Uterine smooth muscle cell (primary cell): ENCODE results near the gene TFF2. TPM values are rescaled to one million over a fixed set of nuclear protein-coding genes. Genes with fewer than 3 reads are reported as not detected.

Experiments used
- total RNA-seq: library from RNA; depleted of rRNA; stranded (reverse); fragments of >200 nt; gene quantifications from 2 replicates; pipeline ENCODE4 v1.2.3, GENCODE V29; 2014

TFF2 gene, protein sequence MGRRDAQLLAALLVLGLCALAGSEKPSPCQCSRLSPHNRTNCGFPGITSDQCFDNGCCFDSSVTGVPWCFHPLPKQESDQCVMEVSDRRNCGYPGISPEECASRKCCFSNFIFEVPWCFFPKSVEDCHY
- total RNA-seq = not detected in 2 replicates

GRCh38 chr21:42350927-42351426, at the start of gene TFF2:
Gene TFF2, minus strand, starts transcription at chr21:42350994. Its CDS starts 37 bp downstream, at chr21:42350957.

DNA sequence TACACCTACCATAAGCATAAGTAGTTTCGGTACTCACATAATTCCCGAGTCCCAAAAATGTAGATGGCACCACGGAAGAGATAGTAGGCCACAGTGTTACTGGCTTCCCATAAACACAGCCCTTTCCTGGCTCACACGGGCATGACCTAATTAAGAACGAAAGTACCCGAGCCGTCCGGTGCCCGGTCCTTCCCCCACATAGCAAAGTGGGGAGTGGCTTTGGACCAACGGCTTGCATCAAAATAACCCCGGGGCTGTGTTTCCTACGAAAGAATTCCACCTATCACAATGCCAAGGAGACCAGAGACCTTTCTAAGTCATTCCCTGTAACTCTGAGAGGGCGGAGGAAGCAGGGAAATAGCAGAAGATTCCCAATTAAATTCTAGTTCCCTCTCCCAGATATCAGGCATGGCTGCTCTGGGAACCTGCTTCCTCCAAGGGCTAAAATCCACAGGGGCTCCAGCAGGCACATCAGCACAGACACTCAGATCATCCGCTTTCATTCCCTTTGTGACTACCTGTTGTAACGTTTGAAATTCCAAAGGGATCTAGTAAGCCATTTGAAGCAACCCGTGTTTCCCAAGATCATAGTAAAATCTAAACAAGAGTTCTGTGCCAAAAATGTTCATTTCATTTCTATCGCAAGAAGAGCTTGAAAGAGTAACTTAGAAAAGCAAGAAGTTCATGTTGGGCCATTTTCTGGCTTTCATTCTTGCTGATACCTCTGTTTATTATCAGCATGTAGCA, 45.3 kb upstream of the TFF2 start, which contains the start of gene TMPRSS3:
Gene TMPRSS3, minus strand, starts transcription at position 148 of the 747 bp plus-strand sequence. CDS start 635 bp downstream, outside the sequence.

DNA sequence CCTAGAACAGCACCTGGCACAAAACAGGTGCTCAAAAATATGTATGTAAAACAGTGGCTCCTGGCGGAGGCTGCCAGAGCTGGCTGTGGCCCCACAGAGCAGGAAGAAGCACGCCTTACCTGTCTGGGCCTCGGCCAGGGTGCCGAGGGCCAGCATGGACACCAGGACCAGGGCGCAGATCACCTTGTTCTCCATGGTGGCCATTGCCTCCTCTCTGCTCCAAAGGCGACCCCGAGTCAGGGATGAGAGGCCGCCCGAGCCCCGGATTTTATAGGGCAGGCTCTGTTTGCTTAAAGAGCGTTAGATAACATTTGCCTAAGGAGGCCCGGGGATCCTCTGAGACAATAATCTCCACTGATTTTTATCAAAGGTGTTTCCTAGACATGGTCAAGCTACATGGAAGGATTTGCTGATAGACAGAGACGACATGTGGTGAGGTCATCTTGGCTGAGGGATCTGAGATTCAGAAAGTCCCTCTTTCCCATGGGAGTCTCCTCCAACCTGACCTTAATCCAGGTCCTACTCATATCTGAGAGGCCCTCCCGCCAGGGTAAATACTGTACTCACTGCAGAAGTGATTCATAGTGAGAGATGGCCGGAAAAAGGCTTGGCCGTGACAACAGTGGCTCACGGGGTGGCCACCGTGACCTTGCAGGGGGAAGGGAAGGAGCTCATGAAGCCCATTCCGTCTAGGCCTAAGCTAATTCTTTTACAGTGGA, 15.7 kb upstream of the TFF2 start, which contains the start of gene TFF1:
Gene TFF1, minus strand, starts transcription at position 244 of the 719 bp plus-strand sequence. Its CDS starts 40 bp downstream, at position 204.

GRCh38 chr21:42315296-42315891, 35.4 kb downstream of the TFF2 start, which contains the start of gene TFF3:
Gene TFF3, minus strand, starts transcription at chr21:42315409. Its CDS starts 35 bp downstream, at chr21:42315374.

Other genes starting within 250 kb of the TFF2 start
- 0.44 and 0.50 TPM in 2 replicates for gene ABCG1, start 131.9 kb downstream of the TFF2 start, total RNA-seq
- not detected in 2 replicates for gene TFF3, start 35.6 kb downstream of the TFF2 start, total RNA-seq
- gene TFF1, start 15.5 kb upstream of the TFF2 start, total RNA-seq = not detected in 2 replicates
- gene TMPRSS3, start 45.1 kb upstream of the TFF2 start, total RNA-seq = not detected in 2 replicates
- not detected in 2 replicates for gene UBASH3A, start 52.9 kb upstream of the TFF2 start, total RNA-seq
- gene RSPH1, start 145.2 kb upstream of the TFF2 start, total RNA-seq = not detected in 2 replicates
- gene SLC37A1, start 162.9 kb upstream of the TFF2 start, total RNA-seq = 1.9 and 2.7 TPM in 2 replicates